K562 (cell line): ENCODE results near the gene LBHD2. TPM values are rescaled to one million over a fixed set of nuclear protein-coding genes. Genes with fewer than 3 reads are reported as not detected.

Experiments
- CXXC5 ChIP-seq: fragments of 250-450 bp; sonication (Bioruptor Pico); IDR thresholded peaks from 2 replicates; pipeline ENCODE4 v1.8.0; 2022; ENCODE audit warnings: inconsistent platforms, mild to moderate bottlenecking, moderate library complexity
- FIP1L1 ChIP-seq: fragments of 200-400 bp; formaldehyde crosslinking; IDR thresholded peaks from 2 replicates; pipeline ENCODE4 v1.6.1; 2018; ENCODE audit warnings: mild to moderate bottlenecking, low read depth, low read length; ENCODE audit not compliant: poor library complexity, severe bottlenecking
- KDM5B ChIP-seq: fragments of 200-600 bp; sonication (generic); IDR thresholded peaks from 2 replicates; pipeline ENCODE4 v1.6.1; 2012; ENCODE audit warnings: low read depth, mild to moderate bottlenecking, moderate library complexity, low read length, control low read depth, inconsistent platforms; ENCODE audit not compliant: insufficient replicate concordance
- MAZ ChIP-seq, 2 experiments: fragments of 450-650 bp in 1 of 2; sonication (generic) in 1 of 2; formaldehyde crosslinking; IDR thresholded peaks in 1 of 2; conservative IDR thresholded peaks in 1 of 2; 2 replicates each; pipeline versions ENCODE4 v1.4.0 to v1.5.0; 2020; ENCODE audit warnings: mild to moderate bottlenecking in 1 of 2, missing genetic modification reagents in 1 of 2
- NCOA6 ChIP-seq: fragments of 450-650 bp; IDR thresholded peaks from 2 replicates; pipeline ENCODE4 v1.6.1; 2017; ENCODE audit warnings: mild to moderate bottlenecking
- PHF21A ChIP-seq: fragments of 450-650 bp; IDR thresholded peaks from 2 replicates; pipeline ENCODE4 v1.6.1; 2017; ENCODE audit warnings: low read depth, borderline replicate concordance
- POLR2A ChIP-seq: fragments of 450-650 bp; conservative IDR thresholded peaks from 2 replicates; pipeline ENCODE4 v1.6.1; 2016
- PTRF ChIP-seq: fragments of 450-650 bp; IDR thresholded peaks from 2 replicates; pipeline ENCODE4 v1.6.1; 2016; ENCODE audit warnings: mild to moderate bottlenecking, missing genetic modification characterization, missing compliant biosample characterization
- RB1 ChIP-seq: fragments of 450-650 bp; IDR thresholded peaks from 2 replicates; pipeline ENCODE4 v1.6.1; 2017; ENCODE audit warnings: low read depth, mild to moderate bottlenecking
- SAP30 ChIP-seq: fragments of 200-600 bp; sonication (generic); IDR thresholded peaks from 2 replicates; pipeline ENCODE4 v1.6.1; 2012; ENCODE audit warnings: borderline replicate concordance, low read depth, mild to moderate bottlenecking, moderate library complexity, low read length, control low read depth, inconsistent platforms; ENCODE audit not compliant: insufficient read depth, poor library complexity, severe bottlenecking
- SMAD4 ChIP-seq: fragments of 250-450 bp; sonication (Bioruptor Pico); conservative IDR thresholded peaks from 2 replicates; pipeline ENCODE4 v1.8.0; 2021; ENCODE audit warnings: inconsistent platforms, mild to moderate bottlenecking, moderate library complexity
- SPI1 ChIP-seq: IDR thresholded peaks from 2 replicates; pipeline ENCODE4 v1.6.1; 2011; ENCODE audit warnings: low read depth, low read length, control low read depth, borderline replicate concordance
- TEAD1 ChIP-seq, 2 experiments: fragments of 450-650 bp in 1 of 2; sonication (generic) in 1 of 2; formaldehyde crosslinking; IDR thresholded peaks; 2 replicates each; pipeline versions ENCODE4 v1.4.0 to v1.8.0; 2020 to 2022; ENCODE audit warnings: mild to moderate bottlenecking in 2 of 2, missing genetic modification reagents in 1 of 2
- ZBTB7A ChIP-seq: IDR thresholded peaks from 2 replicates; pipeline ENCODE4 v1.6.1; 2011; ENCODE audit warnings: low read depth, mild to moderate bottlenecking, low read length, moderate library complexity, borderline replicate concordance; ENCODE audit not compliant: control insufficient read depth
- ZNF592 ChIP-seq: fragments of 450-650 bp; IDR thresholded peaks from 2 replicates; pipeline ENCODE4 v1.6.1; 2017; ENCODE audit warnings: antibody characterized with exemption, mild to moderate bottlenecking
- ZNF76 ChIP-seq: fragments of 250-450 bp; sonication (Bioruptor Pico); IDR thresholded peaks from 2 replicates; pipeline ENCODE4 v1.4.0; 2020; ENCODE audit warnings: mild to moderate bottlenecking, moderate library complexity, borderline replicate concordance
- polyA plus RNA-seq, 8 experiments: library from polyadenylated mRNA; depleted of rRNA in 4 of 8; stranded (reverse) in 5 of 8; unstranded in 3 of 8; fragments of >200 nt; fragmentation: Nextera tagmentation in 2 of 8; fragmentation: Illumina TruSeq in 1 of 8; extraction: Ambion mirVana in 2 of 8; extraction: Trizol in 1 of 8; gene quantifications; 2 replicates each; pipeline versions ENCODE4 v1.2.1 to v1.2.3, GENCODE V29; 2011 to 2014; ENCODE audit warnings: inconsistent platforms in 1 of 8, missing spikeins in 1 of 8
- total RNA-seq, 7 experiments: library from RNA; depleted of rRNA in 6 of 7; stranded (reverse); fragments of >200 nt in 6 of 7; fragmentation: Illumina TruSeq in 2 of 7; extraction: Trizol in 2 of 7; gene quantifications; 2 replicates each; pipeline versions ENCODE4 v1.2.1 to v1.2.3, GENCODE V29; 2011 to 2021; ENCODE audit warnings: low replicate concordance in 1 of 7
- TF ChIP-seq, protein P1 (sequence below): fragments of 250-450 bp; sonication (Bioruptor Pico); IDR thresholded peaks from 2 replicates; pipeline ENCODE4 v1.4.0; 2020; ENCODE audit warnings: mild to moderate bottlenecking
- TF ChIP-seq, protein P2 (sequence below), 2 experiments: IDR thresholded peaks; 2 replicates each; pipeline ENCODE4 v1.6.1; 2011; ENCODE audit warnings: borderline replicate concordance in 1 of 2, control low read depth in 1 of 2, low read depth in 1 of 2, low read length in 1 of 2, mild to moderate bottlenecking in 1 of 2, mixed read lengths in 1 of 2, moderate library complexity in 1 of 2; ENCODE audit not compliant: insufficient read depth in 1 of 2, insufficient read length in 1 of 2, poor library complexity in 1 of 2, severe bottlenecking in 1 of 2; ENCODE audit errors: extremely low read depth in 1 of 2

Gene LBHD2
- total and polyA plus RNA-seq, 9 of the 15 experiments (the other 6 are each of a cell fraction or from before 2014, with no cell fraction given) = not detected

DNA sequence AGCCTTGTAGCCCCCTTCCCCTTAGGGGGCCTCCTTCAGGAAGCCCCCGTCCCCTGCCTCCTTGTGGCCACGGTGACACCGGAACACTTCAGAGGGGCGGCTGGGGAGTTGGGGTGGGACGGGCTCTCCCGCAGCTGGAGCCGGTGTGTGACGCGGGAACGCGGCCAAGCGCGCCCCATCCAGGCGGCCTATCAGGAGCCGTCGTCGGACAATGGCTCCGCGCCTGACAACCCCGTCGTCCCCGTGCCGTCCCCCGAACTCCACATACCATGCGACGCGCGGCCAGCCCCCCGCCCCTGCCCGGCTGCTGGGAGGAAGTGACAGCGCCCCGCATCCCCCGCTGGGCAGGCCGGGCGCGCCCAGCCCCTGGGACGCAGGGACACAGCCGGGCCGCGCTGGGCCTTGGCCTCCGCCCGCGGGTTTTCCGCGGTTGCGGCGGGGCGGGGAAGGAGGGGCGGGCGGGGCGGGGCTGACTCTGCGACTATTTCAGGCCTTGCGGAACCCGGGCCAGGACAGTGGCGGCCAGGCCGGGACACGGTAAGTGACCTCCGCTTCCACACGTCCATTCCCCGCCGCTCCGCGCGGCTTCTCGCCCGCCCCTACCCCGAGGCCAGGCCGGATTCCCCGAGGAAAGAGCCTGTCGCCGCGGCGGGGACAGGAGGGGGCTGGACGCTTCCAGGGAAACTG lies 39.1 kb downstream of the LBHD2 start, which contains the start of gene TNFAIP2 (continued):
- TF ChIP-seq MAZ (CRISPR knock-in tag; conservative IDR thresholded peaks at IDR 0.05 in 1 of 2, IDR thresholded peaks at IDR 0.05 in 1 of 2) = peak in 1 of 2 experiments; percentile 52; a peak in 2 of 4 replicates
- 0 out of 2 replicates have a peak, but pooled peaks have one; percentile 16 for TF ChIP-seq RB1
- TF ChIP-seq, protein P1, sequence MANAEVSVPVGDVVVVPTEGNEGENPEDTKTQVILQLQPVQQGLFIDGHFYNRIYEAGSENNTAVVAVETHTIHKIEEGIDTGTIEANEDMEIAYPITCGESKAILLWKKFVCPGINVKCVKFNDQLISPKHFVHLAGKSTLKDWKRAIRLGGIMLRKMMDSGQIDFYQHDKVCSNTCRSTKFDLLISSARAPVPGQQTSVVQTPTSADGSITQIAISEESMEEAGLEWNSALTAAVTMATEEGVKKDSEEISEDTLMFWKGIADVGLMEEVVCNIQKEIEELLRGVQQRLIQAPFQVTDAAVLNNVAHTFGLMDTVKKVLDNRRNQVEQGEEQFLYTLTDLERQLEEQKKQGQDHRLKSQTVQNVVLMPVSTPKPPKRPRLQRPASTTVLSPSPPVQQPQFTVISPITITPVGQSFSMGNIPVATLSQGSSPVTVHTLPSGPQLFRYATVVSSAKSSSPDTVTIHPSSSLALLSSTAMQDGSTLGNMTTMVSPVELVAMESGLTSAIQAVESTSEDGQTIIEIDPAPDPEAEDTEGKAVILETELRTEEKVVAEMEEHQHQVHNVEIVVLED (CRISPR knock-in tag) = peak; percentile 31
- TF ChIP-seq PHF21A = no peak
- peak; percentile 55; the same call in 1 of the 2 replicates for TF ChIP-seq ZBTB7A
- 0 out of 4 replicates have a peak, but pooled peaks of 1 of the 2 experiments have one; percentile 22 for TF ChIP-seq TEAD1 (CRISPR knock-in tag; IDR thresholded peaks at IDR 0.05)
- TF ChIP-seq SAP30 = no peak
- TF ChIP-seq, protein P2, sequence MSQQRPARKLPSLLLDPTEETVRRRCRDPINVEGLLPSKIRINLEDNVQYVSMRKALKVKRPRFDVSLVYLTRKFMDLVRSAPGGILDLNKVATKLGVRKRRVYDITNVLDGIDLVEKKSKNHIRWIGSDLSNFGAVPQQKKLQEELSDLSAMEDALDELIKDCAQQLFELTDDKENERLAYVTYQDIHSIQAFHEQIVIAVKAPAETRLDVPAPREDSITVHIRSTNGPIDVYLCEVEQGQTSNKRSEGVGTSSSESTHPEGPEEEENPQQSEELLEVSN (IDR thresholded peaks at IDR 0.05; ENCODE audit: borderline replicate concordance in 1 of 2, extremely low read depth in 1 of 2, insufficient read depth in 1 of 2, insufficient read length in 1 of 2, low read depth in 1 of 2, low read length in 1 of 2, poor library complexity in 1 of 2, severe bottlenecking in 1 of 2) = peak; percentile 57 to 58
- TF ChIP-seq SMAD4 (CRISPR knock-in tag) = peak; percentile 49; the same call in 1 of the 2 replicates
- TF ChIP-seq KDM5B = peak; percentile 89
- TF ChIP-seq ZNF592 = peak; percentile 85
- peak; percentile 65 for TF ChIP-seq NCOA6
- peak; percentile 38; the same call in 1 of the 2 replicates for TF ChIP-seq SPI1
- 0 out of 2 replicates have a peak, but pooled peaks have one; percentile 32 for TF ChIP-seq ZNF76 (CRISPR knock-in tag)
- peak; percentile 36 for TF ChIP-seq POLR2A
- no peak for TF ChIP-seq PTRF
- peak; percentile 29 for TF ChIP-seq FIP1L1
- TF ChIP-seq CXXC5 (CRISPR knock-in tag) = peak; percentile 75
